WTC11 (cell line): ENCODE data around the gene CDRT4. TPM values are rescaled to one million over a fixed set of nuclear protein-coding genes. Genes with fewer than 3 reads are reported as not detected.

ENCODE experiments used
- ATAC-seq: fragments of 200-7000 bp; cut with Tn5 transposase; 2 replicates; pipeline ENCODE4 v1.10.0; 2021; ENCODE audit warnings: mild to moderate bottlenecking, moderate library complexity
- CTCF ChIA-PET: fragments of 300-600 bp; sonication (Branson Sonifier 250); formaldehyde crosslinking; loops from one replicate; lab custom pipeline; 2021; ENCODE audit warnings: antibody characterized with exemption; lab: Charles Lee
- POLR2A ChIA-PET: fragments of 350-600 bp; sonication (Branson Sonifier 250); formaldehyde crosslinking; loops from one replicate; lab custom pipeline; 2021; ENCODE audit warnings: antibody characterized with exemption; lab: Charles Lee
- DNase-seq: peaks from one replicate; pipeline ENCODE4 v3.0.0; 2021; ENCODE audit warnings: low spot score
- H3K27ac Mint-ChIP-seq: 2 replicates; pipeline ENCODE4 v1.8.0; 2021; ENCODE audit warnings: mixed read lengths
- H3K27me3 Mint-ChIP-seq: 2 replicates; pipeline ENCODE4 v1.8.0; 2021; ENCODE audit warnings: low read depth, mild to moderate bottlenecking, moderate library complexity, mixed read lengths
- H3K36me3 Mint-ChIP-seq: 2 replicates; pipeline ENCODE4 v1.8.0; 2021; ENCODE audit warnings: mixed read lengths
- H3K4me1 Mint-ChIP-seq: 2 replicates; pipeline ENCODE4 v1.8.0; 2022; ENCODE audit warnings: mixed read lengths
- H3K4me3 Mint-ChIP-seq: 2 replicates; pipeline ENCODE4 v1.8.0; 2021; ENCODE audit warnings: mild to moderate bottlenecking, moderate library complexity, mixed read lengths
- H3K9me3 Mint-ChIP-seq: 2 replicates; pipeline ENCODE4 v1.8.0; 2021; ENCODE audit warnings: mixed read lengths
- ATF1 ChIP-seq: sonication (generic); formaldehyde crosslinking; IDR thresholded peaks from 2 replicates; pipeline ENCODE4 v1.8.1; 2023; ENCODE audit warnings: mild to moderate bottlenecking, moderate library complexity, missing genetic modification reagents
- ATF2 ChIP-seq: sonication (generic); formaldehyde crosslinking; IDR thresholded peaks from 2 replicates; pipeline ENCODE4 v1.8.1; 2022; ENCODE audit warnings: low read depth, missing genetic modification reagents, borderline replicate concordance
- E2F1 ChIP-seq: sonication (generic); formaldehyde crosslinking; IDR thresholded peaks from 2 replicates; pipeline ENCODE4 v1.8.0; 2022; ENCODE audit warnings: mild to moderate bottlenecking, missing genetic modification reagents
- FOXJ3 ChIP-seq: sonication (generic); formaldehyde crosslinking; IDR thresholded peaks from 2 replicates; pipeline ENCODE4 v1.9.0; 2021; ENCODE audit warnings: missing genetic modification reagents, mild to moderate bottlenecking, borderline replicate concordance
- FOXP1 ChIP-seq: sonication (generic); formaldehyde crosslinking; IDR thresholded peaks from 2 replicates; pipeline ENCODE4 v1.8.0; 2022; ENCODE audit warnings: missing genetic modification reagents, mild to moderate bottlenecking, moderate library complexity, borderline replicate concordance
- FOXP4 ChIP-seq: sonication (generic); formaldehyde crosslinking; IDR thresholded peaks from 2 replicates; pipeline ENCODE4 v1.8.0; 2022; ENCODE audit warnings: mild to moderate bottlenecking, missing genetic modification reagents
- MYBL2 ChIP-seq: sonication (generic); formaldehyde crosslinking; IDR thresholded peaks from 2 replicates; pipeline ENCODE4 v1.8.1; 2023; ENCODE audit warnings: mild to moderate bottlenecking, moderate library complexity, missing genetic modification reagents
- STAT6 ChIP-seq: sonication (generic); formaldehyde crosslinking; conservative IDR thresholded peaks from 2 replicates; pipeline ENCODE4 v1.8.1; 2023; ENCODE audit warnings: mild to moderate bottlenecking, low read depth, missing genetic modification reagents, moderate library complexity
- TEAD1 ChIP-seq: sonication (generic); formaldehyde crosslinking; IDR thresholded peaks from 2 replicates; pipeline ENCODE4 v1.8.0; 2022; ENCODE audit warnings: mild to moderate bottlenecking, missing genetic modification reagents
- ZNF219 ChIP-seq: sonication (generic); formaldehyde crosslinking; IDR thresholded peaks from 2 replicates; pipeline ENCODE4 v1.8.0; 2023; ENCODE audit warnings: missing genetic modification reagents, mild to moderate bottlenecking, borderline replicate concordance
- ZNF396 ChIP-seq: fragments of 250-450 bp; sonication (Bioruptor Pico); IDR thresholded peaks from 2 replicates; pipeline ENCODE4 v1.8.0; 2021; ENCODE audit warnings: mild to moderate bottlenecking, moderate library complexity, borderline replicate concordance
- total RNA-seq: library from RNA; stranded (reverse); gene quantifications from 3 replicates; pipeline ENCODE4 v1.2.3, GENCODE V29; 2021
- TF ChIP-seq, protein P1 (sequence below): fragments of 250-450 bp; sonication (Bioruptor Pico); IDR thresholded peaks from 2 replicates; pipeline ENCODE4 v1.8.0; 2021; ENCODE audit warnings: mild to moderate bottlenecking
- TF ChIP-seq, protein P2 (sequence below): fragments of 200-600 bp; IDR thresholded peaks from 2 replicates; pipeline ENCODE4 v1.8.0; 2022; ENCODE audit warnings: antibody characterized with exemption

The CDRT4 gene
- total RNA-seq, 1 experiment from 2014 or later, result 4.9 TPM

DNA sequence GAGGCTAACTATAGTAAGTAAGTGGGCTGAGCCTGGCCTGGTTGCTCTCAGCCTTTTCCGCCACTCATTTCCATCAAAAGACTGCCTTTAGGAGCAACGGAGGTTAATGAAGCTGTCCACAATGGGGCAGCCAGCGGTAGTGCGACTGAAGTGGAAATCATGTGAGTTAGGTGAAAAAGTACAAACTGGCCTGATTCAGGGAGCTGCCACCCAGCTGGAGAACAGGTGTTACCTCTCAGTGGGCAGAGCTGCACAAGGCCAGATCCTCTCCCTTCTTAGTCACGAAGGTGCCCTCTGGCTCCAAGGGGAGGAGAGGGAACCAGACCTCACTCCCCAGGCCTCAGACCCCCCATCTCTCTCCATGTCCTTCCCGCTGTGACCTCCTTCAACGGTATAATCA lies 34.4 kb upstream of the CDRT4 start (continued):
- no peak for TF ChIP-seq E2F1 (CRISPR knock-in tag)
- TF ChIP-seq MYBL2 (CRISPR knock-in tag), result no peak
- TF ChIP-seq, all 79 proteins: peak for 0

- TF ChIP-seq, protein P1, sequence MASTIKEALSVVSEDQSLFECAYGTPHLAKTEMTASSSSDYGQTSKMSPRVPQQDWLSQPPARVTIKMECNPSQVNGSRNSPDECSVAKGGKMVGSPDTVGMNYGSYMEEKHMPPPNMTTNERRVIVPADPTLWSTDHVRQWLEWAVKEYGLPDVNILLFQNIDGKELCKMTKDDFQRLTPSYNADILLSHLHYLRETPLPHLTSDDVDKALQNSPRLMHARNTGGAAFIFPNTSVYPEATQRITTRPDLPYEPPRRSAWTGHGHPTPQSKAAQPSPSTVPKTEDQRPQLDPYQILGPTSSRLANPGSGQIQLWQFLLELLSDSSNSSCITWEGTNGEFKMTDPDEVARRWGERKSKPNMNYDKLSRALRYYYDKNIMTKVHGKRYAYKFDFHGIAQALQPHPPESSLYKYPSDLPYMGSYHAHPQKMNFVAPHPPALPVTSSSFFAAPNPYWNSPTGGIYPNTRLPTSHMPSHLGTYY, result no peak
- no peak for TF ChIP-seq FOXP4 (CRISPR knock-in tag)
- TF ChIP-seq ATF1 (CRISPR knock-in tag), result no peak
- no peak for TF ChIP-seq ZNF396 (CRISPR knock-in tag)
- no peak for TF ChIP-seq FOXJ3 (CRISPR knock-in tag)
- TF ChIP-seq, protein P2, sequence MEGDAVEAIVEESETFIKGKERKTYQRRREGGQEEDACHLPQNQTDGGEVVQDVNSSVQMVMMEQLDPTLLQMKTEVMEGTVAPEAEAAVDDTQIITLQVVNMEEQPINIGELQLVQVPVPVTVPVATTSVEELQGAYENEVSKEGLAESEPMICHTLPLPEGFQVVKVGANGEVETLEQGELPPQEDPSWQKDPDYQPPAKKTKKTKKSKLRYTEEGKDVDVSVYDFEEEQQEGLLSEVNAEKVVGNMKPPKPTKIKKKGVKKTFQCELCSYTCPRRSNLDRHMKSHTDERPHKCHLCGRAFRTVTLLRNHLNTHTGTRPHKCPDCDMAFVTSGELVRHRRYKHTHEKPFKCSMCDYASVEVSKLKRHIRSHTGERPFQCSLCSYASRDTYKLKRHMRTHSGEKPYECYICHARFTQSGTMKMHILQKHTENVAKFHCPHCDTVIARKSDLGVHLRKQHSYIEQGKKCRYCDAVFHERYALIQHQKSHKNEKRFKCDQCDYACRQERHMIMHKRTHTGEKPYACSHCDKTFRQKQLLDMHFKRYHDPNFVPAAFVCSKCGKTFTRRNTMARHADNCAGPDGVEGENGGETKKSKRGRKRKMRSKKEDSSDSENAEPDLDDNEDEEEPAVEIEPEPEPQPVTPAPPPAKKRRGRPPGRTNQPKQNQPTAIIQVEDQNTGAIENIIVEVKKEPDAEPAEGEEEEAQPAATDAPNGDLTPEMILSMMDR, result no peak
- no peak for TF ChIP-seq FOXP1 (CRISPR knock-in tag)
- no peak for TF ChIP-seq TEAD1 (CRISPR knock-in tag)
- TF ChIP-seq ZNF219 (CRISPR knock-in tag), result no peak
- TF ChIP-seq E2F1 (CRISPR knock-in tag), result no peak
- no peak for TF ChIP-seq ATF2
- no peak for TF ChIP-seq STAT6 (CRISPR knock-in tag)
- H3K4me3 Mint-ChIP-seq, result no peak overlapping the region
- peaks cover 20% of the 10 kb centered on the region for H3K4me1 Mint-ChIP-seq
- ATAC-seq (no peak), DNase-seq (no peak)
- peaks cover 3% of the 10 kb centered on the region; the same call in 1 of the 2 replicates for H3K9me3 Mint-ChIP-seq
- peaks cover 29% of the 10 kb centered on the region for H3K36me3 Mint-ChIP-seq
- no peak overlapping the region for H3K27ac Mint-ChIP-seq
- no peaks in the 10 kb centered on the region for H3K27me3 Mint-ChIP-seq
- ChIA-PET POLR2A (no interaction called here), CTCF (interaction anchor here (2.5 to 3.2 kb wide), 2 partner anchors 64 to 241 kb away, joined by 29 to 148 read pairs; no protein-coding TSS in a partner anchor)
Measured at GRCh38 chr17:15501282-15501681, 33.9 kb upstream of the CDRT4 start.
